Stimulated activated CD8-positive, alpha-beta memory T cell treated with anti-CD3 and anti-CD28 coated beads, Interleukin-7, amount 100 ng/mL, for 48 hours (primary cell): ENCODE data around the gene ECT2L.

ENCODE experiments used
- DNase-seq, 2 donors: peaks; one replicate each; pipeline ENCODE4 v3.0.0-alpha.2; 2020; ENCODE audit warnings: low read depth in 1 of 2; ENCODE audit errors: extremely low read depth in 1 of 2

ECT2L gene

DNA sequence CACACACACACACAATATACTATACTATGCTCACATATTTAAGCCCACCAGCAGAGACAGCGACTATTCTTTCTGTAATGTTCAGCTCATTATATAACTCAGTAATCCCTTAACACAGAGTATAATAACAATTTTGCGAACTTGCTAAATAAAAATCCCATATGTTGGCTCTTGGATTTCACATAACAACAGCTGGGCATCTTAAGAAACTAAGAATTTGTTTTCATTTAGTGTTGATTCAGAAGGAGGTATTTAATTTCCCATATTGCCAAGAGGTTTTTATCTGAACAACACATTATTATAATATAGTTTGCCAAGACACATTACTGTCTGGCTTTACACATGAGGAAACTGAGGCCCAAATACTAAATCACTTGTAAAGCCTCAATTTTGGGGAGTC is 7.4 kb downstream of the ECT2L start:
- no peak for DNase-seq

DNA sequence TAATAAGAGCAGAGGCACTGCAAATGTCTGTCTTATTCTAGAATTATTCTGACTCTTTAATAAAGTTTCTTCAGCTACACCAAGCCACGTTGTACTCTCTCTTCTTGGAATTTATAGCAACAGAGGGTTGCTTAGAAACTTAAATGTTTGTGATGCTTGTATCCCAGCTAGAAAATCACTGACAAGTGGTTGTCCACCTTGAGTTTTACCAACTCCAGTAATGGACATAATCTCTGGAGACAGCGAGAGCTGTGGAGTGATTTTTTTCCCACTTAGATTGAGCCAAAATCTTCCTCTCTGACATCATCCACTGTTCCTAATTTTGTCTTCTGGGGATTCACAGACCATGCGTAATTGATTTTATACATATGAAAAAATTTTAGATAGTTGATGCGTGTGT is 8.0 kb downstream of the ECT2L start:
- DNase-seq: no peak

DNA sequence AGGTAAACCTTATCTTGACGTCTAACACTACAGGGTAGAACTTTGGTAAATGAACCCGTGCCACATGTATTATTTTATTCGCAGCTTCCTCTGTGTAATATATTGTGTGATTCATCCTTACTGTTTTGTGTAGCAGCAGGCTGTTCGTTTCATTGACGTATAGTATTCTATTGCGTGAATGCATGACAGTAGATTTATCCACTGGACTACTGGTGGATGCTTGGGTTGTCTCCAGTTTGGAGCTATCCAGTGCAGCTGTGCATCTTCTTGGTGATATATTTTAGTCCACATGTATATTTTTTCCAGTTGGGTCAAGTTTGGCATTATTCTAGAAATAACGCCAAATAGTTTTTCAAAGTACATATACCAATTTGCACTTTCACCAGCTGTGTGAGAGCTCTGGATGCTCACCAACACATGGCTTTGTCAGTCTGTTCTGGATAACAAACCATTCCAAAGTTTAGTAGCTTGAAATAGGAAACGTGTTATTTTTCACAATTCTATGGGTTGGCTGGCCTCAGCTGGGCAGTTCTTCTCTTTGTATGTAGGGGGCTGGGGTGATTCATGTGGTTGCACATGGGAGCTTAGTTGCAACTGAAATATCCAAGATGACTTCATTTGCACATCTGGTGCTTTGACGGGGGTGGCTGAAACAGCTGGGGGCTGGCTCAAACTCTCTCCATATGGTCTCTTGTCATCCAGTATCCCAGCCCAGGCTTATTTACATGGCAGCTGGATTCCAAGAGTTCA is 9.3 kb downstream of the ECT2L start:
- no peak for DNase-seq

DNA sequence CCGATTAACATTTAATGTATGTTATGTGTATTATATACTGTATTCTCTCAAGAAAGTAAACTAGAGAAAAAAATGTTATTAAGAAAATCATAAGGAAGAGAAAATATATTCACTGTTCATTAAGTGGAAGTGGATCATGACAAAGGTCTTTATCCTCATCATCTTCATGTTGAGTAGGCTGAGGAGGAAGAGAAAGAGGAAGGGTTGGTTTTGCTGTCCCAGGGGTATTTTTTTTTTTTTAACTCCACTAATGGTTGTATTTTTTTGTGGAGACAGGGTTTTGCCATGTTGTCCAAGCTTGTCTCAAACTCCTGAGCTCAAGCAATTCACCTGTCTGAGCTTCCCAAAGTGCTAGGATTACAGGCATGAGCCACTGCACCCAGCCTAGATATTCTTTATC is 11.0 kb downstream of the ECT2L start:
- no peak for DNase-seq

DNA sequence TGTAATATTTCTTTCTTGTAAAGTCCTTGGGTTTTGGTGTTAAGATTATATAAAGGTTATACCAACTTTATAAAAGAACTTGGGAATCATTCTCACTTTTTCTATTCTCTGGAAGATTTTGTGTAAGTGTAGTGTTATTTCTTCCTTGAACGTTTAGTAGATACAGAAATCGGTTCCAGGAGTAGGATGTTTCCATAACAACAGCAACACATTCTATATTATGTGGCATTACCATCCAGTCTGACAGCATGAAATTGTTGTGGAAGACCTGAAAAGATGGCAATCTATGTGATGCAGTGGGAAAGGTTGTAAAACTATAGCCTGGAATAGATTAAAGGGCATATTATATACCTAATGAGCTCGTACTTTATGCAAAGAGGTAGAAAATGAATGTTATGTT is 13.8 kb downstream of the ECT2L start:
- no peak for DNase-seq

DNA sequence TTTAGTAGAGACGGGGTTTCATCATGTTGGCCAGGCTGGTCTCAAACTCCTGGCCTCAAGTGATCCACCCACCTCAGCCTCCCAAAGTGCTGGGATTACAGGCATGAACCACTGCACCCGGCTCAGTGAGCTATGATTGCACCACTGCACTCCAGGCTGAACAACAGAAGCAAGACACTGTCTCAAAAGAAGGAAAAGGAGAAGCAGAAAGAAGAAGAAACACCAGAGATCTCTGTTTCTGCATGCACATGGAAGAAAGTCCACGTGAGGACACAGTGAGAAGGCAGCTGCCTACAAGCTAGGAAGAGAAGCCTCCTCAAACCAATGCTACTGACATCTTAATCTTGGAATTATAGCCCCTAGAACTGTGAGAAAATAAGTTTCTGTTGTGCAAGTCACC is 16.0 kb downstream of the ECT2L start:
- DNase-seq: no peak

DNA sequence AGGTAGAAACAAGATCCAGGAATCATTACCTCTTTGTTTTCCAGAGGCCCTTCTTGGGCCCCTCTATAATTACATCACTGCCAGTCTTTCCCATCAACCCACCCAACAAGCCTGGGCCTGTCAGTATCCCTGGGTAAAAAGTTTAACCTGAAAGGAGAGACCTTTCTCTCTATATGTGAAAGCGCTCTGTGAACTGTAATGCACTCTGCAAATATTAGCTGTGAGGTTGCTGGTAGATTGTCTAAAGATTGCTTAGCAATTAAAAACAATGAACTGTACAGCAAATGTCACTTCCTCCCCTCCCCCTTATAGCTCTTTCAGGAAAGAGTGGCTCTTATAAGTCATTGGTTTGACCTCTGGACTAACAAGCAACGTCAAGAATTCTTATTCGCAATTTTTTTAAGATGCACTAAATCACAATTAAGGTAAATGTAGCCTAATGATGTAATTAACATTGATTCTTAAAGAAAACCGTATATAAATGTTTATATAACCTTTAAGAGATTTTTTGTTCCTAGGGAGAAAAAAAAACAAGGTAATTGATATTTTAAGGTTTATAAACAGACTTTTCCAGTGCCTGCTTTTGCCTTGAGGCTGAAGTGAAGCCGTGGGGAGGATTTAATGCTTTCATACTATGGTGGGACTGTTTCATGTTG is 18.4 kb downstream of the ECT2L start:
- no peak for DNase-seq

DNA sequence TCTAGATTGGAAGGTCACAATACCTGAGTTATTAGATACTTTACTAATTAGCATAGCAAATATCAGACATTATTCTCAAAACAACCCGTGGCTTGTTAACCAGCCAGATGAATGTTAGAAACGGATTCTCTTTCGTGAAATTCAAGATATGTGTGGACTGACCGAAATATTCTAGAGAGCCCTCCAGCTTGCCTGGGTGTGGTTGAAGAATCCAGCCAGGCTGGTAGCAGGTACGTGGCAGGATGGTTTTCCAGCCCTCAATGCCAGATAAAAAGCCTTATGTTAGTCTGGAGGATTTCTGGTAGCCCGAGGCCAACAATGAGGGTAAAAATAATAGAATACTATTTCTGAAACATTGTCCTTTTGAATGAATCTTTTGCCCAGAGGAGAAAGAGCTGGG is 19.3 kb downstream of the ECT2L start:
- DNase-seq: no peak

DNA sequence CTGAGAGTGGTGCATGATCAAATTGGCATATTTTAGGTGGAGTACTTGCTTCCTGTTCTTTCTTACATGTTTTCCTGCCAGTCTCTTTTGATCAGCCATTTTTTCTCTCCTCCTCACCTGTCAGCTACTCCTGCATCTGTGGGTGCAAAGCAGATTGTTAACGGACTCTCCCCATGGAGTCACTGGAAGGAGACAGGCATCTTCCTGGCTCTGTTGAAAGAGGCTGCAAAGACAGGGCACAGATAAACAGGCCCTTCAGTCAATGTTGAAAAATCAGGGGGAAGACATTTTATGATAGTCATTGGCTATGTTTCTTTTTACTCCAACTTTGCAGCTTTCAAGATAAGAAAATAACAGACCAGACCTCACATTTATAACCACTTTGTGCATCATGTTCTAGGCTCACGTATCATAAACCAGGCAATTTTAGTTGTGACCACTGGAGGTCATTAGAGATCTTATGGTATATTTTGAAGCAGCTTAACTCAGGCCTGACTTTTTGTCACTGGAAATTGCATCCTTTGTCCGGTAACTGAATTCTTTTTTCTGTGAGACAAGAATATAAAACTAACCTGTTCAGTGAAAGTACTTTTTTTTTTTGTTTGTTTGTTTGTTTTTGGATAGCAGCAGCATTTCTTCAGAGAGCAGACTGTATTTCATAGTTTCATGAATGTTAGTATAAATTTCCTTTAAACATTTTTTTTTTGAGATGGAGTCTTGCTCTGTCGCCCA is 20.1 kb downstream of the ECT2L start:
- DNase-seq: no peak

DNA sequence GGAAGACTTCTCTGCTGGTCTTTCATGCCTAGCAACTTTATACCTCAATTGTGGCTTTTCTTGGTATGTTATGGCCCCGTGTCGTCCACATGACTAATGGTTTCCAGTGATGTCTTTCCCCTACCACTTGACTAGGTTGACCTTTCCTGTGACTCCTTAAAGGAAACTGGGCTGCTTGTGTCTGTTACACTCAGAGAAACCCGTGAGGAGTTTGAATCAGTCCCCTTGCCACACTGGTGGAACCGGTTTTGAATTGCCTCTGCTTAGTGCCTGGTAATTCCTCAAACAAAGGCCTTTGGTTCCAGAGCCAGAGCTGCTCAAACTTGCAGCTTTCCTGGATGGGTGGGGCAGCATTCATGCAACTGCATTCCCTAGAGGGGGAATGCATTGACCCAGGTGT is 21.9 kb downstream of the ECT2L start:
- peak in 1 of 2 donors; percentile 13 for DNase-seq

DNA sequence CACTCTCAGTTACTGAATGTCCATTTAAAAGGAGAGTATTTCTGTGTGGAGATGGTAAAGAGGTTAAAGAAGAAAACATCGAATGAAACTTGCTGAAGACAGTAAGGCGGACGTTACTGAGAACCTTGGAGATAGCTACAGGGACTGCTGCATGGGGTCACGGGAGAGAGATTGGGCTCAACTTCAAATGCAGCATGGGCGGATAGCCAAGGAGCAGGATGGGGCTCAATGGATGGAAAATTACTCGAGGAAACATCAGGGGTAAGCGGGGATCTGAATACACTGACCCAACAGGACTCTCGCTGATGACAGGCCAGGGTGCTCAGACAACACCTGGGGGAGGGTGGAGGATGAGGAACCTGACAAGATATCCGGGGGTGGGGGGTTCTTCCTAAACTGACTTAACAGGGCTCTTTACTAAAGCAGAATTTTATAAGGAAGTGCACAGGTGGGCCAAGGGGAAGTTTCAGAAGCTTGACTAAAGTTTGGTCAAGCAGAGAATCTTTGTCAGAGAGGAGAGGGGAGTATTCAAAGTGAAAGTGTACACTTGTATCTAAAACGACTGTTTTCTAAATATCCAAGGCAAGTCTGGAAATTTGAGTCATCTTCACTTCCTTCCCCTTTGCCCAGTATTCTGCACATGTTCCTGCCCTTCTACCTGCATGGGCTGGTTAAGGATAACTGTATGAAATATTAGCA is 22.8 kb downstream of the ECT2L start:
- peak in 1 of 2 donors; percentile 18 for DNase-seq

DNA sequence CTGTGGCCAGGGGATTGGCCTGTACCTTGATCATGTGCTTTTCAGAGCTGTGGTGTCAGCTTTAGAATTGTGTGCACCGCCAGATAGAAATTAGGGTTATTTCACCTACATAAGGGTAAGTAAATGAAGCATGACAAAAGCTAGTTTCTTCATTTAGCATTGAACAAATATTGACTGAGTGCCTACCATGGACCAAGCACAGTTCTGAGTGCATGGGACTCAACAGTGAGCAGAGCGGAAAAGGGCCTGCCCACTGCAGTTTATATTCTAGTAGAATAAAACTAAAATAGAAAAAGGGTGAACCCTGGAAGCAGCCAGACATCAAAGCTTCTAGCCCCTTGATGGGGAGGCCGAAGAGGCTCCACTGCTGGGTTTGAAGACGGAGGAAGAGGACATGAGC is 25.6 kb downstream of the ECT2L start:
- no peak for DNase-seq

DNA sequence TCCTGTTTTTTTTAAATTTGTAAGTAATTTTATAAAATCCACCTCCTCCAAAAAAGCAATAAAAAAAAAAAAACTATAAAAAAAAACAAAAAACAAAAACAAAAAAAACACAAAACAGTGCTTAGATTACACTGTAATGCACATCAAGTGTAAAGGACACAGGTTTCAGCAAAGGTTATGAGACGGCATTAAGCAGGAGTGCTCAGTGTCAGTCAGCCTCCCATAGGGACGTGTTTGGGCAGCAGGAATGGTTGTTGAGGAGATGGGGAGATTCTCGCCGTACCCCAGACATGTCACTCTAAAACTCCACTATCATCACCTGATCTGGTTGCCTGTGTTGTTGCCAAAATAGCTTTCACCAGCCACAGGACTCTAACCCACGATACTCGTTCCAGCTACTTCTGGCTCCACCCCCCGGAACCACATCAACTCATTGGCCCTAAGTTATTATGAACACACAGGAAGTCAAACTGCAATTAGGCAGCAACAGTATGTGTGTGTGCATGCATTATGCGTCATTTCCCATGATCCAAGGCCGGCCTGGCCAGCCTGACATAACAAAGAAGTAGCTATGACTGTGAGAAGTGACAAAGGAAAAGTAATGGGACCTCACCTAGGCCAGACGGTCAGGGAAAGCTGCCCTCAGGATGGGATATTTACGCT is 28.7 kb downstream of the ECT2L start:
- peak in 1 of 2 donors; percentile 3 for DNase-seq

DNA sequence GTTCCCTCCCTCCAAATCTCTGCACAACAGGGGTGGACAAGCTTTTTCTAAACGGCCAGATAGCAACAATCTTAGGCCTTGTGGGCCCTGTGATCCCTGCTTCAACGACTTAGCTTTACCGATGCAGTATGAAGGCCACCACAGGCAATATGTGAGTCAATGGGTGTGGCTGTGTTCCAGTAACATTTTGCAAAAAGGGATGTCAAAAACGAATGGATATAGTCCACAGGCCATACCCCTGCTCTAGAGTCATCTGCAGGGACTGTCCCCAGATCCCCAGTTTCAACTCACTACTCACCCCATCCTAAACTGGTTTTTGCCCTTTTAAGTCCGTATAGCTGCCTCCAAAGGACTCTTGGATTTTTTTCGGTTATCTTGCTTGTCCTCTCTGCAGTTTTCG is 34.4 kb downstream of the ECT2L start:
- DNase-seq: no peak

DNA sequence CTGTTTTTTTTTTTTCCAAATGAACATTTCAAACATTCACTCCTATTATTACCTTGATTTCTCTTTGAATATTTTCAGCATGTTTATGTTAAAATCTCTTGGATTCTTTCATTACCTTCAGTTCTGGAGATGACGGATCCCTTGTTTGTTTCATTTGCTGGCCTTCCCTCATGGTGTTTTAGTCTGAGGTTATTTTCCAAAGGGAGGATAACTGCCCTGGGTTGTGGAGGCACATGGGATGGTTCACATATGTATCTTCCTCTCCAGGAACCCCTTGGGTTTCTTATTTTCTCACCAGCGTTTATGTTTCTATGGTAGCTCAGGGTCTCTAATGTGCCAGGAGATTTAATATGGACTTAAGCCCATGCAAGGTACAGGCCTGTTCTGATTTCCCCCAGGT is 36.3 kb downstream of the ECT2L start:
- no peak for DNase-seq

DNA sequence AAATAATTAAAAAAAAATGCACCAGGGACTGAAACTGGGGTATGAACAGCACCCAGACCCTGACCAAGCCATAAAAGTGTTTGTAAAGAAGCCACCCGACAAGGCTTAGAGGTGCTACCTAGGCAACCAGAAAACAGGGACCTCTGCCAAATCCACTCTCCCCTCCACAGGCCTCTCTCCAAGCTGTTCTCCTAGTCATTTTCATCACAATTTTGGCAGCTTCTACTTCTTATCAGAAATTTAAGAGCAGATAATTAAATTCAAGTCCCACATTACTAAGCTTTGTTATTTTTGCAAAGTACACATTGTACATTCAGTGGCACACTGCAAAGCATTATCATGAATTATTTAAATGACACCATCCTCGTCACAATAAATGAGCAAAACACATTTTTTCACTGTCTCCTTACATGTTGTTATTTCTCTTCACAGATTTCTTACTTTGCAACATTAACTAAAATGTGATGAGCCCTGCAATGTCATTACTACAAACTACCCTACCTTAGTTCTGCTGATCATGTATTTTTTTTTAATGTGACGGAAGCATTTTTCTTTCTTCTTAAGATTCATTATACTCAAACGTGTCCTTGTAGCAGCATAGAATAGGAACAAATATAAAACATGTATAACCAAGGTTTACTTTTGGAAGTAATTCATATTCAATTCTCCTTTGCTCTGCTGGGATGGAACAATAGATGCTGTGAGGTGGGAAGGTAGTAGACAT is 38.1 kb downstream of the ECT2L start:
- DNase-seq: no peak

DNA sequence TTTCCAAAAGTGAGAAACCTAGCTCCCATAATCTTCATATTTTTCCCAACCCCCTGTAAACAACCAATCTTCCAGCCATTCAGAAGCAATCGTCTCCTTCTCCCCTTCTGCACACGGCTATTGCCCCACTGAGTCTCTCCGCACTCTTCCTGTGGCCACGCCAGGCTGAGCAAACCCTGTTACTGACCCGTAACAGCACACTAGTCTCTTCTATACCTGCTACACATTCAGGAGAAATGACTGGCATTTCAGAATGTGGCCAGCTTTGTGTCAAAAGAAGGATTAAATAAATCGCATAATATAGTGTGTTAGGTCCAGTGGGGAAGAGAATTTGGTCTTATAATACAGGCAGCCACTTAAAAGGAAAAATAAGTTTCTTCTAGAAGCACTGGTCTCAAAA is 41.4 kb downstream of the ECT2L start:
- DNase-seq: no peak

DNA sequence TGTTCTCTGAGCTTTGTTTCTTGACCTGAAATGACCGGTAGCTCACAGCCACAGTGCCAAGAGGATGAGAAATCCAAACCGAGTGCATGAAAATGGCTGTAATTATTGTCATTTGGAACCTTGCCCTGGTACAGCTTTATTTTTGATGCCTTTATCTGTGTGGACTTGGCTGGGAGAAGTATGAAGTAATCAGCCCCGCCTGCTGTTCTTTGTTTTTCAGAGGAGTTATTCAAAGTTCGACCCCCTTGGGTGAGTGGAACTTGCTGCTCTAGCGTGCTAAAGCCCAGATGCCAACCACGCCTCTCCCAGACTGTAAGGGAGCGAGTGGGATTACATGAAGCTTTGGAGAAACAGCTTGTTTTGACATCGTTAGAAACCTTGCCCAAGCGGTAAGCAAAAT is 48.3 kb downstream of the ECT2L start:
- DNase-seq: no peak

DNA sequence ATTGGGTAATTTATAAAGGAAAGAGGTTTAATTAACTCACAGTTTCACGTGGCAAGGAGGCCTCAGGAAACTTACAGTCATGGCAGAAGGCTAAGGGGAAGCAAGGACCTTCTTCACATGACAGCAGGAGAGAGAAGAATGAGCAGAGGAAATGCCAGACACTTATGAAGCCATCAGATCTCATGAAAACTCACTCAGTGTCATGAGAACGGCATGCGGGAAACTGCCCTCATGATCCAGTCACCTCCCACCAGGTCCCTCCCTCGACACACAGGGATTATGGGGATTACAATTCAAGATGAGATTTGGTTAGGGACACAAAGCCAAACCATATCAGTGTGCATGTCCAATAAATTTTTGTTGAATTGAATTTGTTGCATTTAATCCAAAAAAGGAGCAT is 52.0 kb downstream of the ECT2L start:
- DNase-seq: no peak

DNA sequence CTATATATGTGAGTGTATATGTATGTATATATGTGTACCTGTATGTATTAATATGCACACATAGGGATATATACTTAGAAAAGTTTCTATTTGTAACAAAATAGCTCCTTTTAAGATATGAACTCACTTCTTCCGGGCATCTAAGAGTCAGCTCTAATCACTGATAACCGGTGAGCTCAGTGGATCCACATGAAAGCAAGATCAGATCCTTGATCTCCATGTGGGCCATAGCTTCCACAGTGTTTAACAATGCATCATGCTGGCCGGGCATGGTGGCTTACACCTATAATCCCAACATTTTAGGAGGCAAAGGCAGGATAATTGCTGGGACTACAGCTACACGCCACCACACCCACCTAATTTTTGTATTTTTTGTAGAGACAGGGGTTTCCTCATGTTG is 52.6 kb downstream of the ECT2L start:
- no peak for DNase-seq
